ENCODE results near the gene OR2K2.

GRCh38 chr9:111366978-111367377 lies 37.0 kb upstream of the OR2K2 start:
- TF ChIP-seq POLR2A (IDR thresholded peaks at IDR 0.05) (no peak), CTCF (IDR thresholded peaks at IDR 0.05) (no peak), POLR2AphosphoS5 (IDR thresholded peaks at IDR 0.05; ENCODE audit: insufficient read depth in 1 of 2, low read depth in 1 of 2) (no peak)
